GM21526 (cell line): ENCODE results near the gene GNAT3.

ENCODE experiments used
- ATAC-seq: cut with Tn5 transposase; IDR thresholded peaks from one replicate; pipeline ENCODE4 v1.9.1; 2021; ENCODE audit warnings: moderate library complexity; ENCODE audit not compliant: unreplicated experiment, low FRiP score

The GNAT3 gene

DNA sequence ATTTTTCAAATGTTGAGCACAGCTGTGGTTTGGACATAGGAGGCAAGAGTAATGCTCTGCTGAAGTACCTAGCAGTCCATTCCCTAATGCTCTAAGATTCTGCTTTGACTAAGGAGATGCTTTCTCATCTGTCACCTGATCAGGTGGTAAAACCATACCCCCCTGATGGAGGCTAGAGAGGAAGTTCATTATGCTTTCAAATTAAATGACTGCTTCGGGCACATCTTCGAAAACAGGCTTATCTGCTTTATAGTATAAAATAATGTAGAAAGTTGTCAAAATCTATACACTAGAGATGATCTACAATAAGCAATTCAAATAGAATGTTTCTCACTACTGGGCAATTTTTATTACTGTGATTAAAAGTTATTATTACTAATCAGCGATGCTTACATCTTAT, at the start of gene GNAT3:
Gene GNAT3 (minus strand): TSS at position 101 of the 400 bp plus-strand sequence. CDS start 138 bp downstream, outside the sequence.
- ATAC-seq, result no peak

- ATAC-seq, result no peak
These were observed 46.3 kb upstream of the GNAT3 start for GRCh38 chr7:80558116-80558515.

DNA sequence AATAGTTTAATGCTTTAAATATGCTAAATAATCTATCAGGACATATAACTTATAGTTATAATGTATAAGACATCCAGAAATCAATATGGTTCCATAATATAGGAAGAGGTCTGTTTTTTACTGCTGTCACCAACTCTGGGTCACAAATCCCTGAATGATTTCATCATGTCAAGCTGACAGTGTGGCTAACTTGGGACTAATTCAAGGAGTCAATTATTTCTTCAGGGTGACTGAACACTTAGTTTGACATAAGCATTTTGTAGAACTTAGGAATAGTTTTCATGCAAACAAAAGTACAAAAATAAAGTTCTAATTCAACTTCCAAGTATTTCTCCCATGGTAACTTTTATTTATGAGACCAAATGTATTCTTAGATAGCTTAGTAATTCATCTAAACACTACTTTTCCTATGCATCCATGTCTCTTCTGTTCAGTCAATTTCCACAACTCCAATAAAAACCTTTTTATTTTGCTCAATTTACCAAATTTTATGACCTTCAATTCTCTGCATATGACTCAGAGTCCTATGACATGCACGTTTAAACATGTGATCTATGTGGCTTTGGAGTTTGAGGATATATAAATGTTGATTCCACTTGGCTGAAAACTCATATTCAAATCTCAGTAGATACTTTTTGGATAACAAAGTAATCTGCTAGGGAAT, 40.3 kb upstream of the GNAT3 start:
- no peak for ATAC-seq

GRCh38 chr7:80550005-80550404, 38.1 kb upstream of the GNAT3 start:
- ATAC-seq, result no peak

DNA sequence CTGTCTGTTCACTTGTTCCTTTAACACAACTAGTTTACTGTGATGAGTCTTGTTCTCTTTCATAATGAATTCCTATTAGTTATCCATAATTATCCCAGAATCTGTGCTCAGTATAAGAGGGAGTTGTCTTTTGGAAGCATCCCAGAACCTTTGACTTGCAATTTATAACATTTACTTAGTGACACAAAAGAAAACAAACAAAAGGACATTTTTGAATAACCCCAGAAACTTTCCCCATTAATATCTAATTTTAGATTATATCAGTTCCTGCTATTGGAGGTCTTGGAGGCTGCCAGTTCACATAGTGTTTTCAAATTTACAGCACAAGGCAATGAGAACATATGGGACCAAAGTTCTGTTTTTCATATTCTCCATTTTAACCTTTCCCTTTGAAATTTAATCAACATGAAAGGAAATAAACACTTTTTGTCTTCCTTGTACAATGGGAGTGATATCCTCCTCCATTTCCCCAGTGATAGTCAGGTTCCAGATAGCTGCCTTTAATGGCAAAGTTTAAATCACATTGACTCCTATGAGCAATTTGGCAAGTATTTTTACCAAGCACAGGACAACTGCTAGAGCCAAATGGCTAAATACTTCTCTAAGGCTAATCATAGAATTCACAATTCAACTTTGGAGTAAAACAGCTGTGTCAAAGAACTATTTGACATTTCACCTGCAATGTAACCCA, 37.1 kb upstream of the GNAT3 start:
- ATAC-seq, result no peak

GRCh38 chr7:80542398-80542797, 30.5 kb upstream of the GNAT3 start:
- ATAC-seq, result no peak

DNA sequence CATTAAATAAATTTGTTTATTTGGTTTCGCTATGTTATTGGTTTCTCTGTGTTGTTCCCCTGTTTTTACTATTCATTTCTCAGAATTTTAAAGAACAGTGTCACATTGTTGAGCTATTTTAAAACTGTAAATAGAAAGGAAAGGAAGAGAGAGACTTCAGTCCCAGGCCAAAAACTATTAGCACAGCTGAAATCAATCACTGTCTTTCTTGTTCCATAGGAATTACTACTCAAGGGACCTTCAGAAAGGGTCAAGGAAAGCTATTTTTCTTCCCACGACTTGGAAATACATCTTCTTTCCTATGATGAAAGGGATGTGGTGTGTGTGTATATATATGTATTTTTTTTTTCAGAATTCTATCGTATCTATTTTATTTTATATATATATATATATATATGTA, 29.0 kb upstream of the GNAT3 start:
- ATAC-seq, result no peak

GRCh38 chr7:80537091-80537490, 25.2 kb upstream of the GNAT3 start:
- ATAC-seq, result no peak

- no peak for ATAC-seq
These were observed 24.6 kb upstream of the GNAT3 start for GRCh38 chr7:80536426-80536825.

DNA sequence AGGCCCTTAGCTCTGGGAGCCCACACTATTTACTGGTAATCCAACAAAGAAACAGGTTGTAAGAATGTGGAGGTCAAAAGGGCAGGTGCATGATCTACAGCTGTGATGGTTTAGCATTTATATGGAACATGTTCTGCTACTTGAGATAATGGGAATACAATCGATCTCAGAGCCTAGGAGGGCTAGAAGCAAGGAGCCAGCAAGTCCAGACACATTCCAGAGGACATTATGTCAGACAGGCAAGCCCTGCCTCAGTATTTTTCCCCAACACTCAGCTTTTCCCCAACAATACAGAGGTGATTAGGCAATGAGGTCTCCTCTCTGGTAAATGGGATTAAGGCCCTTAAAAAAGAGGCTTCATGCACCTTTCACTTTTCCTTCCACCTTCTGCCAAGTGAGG, 21.4 kb upstream of the GNAT3 start:
- no peak for ATAC-seq

GRCh38 chr7:80532153-80532552, 20.3 kb upstream of the GNAT3 start:
- ATAC-seq, result no peak

- no peak for ATAC-seq
These were observed 18.3 kb upstream of the GNAT3 start for GRCh38 chr7:80530136-80530535.

DNA sequence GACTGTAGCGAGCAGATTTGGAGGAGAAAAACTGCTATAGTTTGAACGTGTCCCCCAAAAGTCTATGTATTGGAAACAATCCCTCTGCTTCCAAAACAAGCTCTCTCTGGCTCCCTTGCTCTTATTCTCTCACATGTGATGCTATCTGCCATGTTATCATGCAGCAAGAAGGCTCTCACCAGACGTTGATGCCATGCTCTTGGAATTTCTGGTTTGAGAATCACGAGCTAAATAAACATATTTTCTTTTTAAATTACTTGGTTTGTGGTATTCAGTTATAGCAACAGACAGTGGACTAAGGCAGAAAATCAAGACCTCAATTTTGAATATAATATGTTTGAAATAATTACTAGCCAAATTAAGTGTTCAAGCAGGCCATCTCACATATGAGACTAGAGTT, 17.5 kb upstream of the GNAT3 start:
- no peak for ATAC-seq

GRCh38 chr7:80528689-80529088, 16.8 kb upstream of the GNAT3 start:
- no peak for ATAC-seq

- no peak for ATAC-seq
These were observed 14.6 kb upstream of the GNAT3 start for GRCh38 chr7:80526472-80526871.

DNA sequence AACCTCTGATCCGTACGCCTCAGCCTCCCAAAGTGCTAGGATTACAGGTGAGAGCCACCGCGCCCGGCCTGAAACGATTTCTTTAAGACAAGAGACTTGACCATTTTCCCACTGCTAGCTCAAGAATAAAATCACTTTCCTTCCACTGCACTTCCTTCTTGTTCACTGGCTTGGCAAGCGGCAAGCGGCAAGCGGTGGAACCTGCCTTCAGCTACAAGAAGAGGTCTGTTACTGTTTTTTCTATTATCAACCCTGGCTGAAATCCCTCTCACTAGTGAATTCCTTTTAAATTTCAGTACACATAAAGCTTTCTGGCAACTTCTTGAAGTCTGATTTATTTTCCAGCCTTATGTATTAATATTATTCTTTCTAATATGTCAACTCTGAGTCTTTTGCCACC, 12.8 kb upstream of the GNAT3 start:
- ATAC-seq, result no peak

DNA sequence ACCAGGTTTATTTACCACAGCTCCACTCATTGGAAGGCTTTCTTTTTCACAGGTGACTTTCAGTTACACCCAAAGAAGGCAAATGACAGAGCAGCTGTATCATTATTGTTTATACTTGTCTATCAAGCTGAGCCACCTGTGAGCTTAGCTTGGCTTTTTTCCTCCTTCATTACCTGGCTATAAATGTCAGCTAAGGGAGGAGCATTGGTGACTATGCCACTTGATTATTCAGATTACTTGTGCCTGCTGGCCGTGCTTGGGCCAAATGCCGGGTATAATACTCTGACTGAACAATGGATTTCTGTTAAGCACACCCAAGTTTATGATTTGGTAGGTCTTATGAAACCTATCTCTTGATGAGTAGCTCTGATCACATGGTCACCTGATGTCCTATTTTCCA, 9.9 kb upstream of the GNAT3 start:
- no peak for ATAC-seq

DNA sequence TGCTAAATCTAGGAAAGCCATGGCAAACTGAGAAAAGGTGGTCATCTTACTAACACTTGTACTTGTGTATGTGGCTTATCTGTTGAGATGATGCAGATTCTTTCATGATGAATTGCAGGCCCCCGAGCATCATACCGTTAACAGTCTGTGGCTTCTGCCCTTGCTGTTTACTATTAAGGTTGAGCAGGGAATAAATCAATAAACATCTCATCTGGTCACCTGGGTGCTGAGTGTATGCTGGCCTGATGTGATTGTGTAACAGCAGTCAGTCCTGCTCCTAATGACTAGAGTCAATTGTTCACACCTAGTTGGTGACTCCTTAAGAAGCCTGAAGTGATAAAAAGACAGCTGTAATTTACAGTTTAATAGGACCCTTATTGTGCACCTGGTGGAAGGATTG, 8.3 kb upstream of the GNAT3 start:
- ATAC-seq, result no peak

GRCh38 chr7:80517282-80517747, 5.5 kb upstream of the GNAT3 start:
- ATAC-seq, result no peak

DNA sequence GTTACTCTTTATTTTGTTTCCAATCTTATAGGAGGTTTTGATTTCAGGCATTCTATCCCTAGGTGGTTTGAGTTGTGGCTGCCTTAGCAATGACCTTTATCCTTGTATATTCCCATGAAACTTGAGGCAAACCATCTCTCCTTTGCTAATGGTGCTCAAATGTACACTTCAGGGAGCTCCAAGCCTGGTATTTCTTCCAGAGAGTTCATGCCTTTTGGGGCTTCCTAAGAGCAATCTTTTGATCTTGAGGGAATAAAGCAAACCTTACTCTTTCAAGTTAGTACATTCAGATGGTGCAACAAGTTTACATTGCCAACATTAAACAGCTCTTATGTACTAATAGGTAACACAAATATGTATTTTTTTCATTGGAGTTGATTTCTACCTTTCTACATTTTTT, 3.4 kb upstream of the GNAT3 start:
- ATAC-seq, result no peak

- no peak for ATAC-seq
These were observed 1.8 kb downstream of the GNAT3 start for GRCh38 chr7:80510021-80510420.

DNA sequence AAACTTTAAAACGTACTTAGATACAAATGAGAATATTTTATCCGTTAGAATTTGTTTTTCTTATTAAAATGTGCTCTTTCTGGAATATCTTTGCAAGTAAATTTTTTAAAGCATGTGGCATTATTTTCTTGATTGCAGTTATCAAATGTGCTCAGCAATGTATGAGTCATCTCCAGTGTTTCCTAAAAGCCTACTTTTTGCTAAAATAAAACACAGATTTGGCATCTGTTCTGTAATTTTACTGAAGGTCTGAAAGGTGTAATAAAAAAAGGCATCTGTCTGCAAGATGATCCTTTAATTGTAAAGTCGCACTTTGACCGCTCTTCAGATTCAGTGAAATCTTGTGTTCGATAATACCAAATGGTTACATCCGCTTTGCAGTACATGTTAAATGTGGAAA, 3.4 kb downstream of the GNAT3 start:
- no peak for ATAC-seq
